BLaER1 treated with 17β-estradiol and CSF1 and Interleukin-3, amounts not matched to agents 10 nM and 100 nM (cell line): ENCODE measurements around the gene SHANK3.
A peak's percentile ranks its signal among the peaks of the same experiment; 100 is the strongest.
"Not testable (repeated sequence)": the region's sequence is repeated elsewhere in the genome, so short reads cannot be mapped to it uniquely, and the experiment has no call there.

ENCODE experiments used
- H3K27ac ChIP-seq, 11 experiments: shearing (Covaris generic); formaldehyde crosslinking; 2 replicates each; pipeline ENCODE4 v1.8.1; 2022
- H3K27me3 ChIP-seq, 11 experiments: shearing (Covaris generic); formaldehyde crosslinking; 2 replicates each; pipeline ENCODE4 v1.8.1; 2022
- H3K36me3 ChIP-seq, 11 experiments: shearing (Covaris generic); formaldehyde crosslinking; 2 replicates each; pipeline ENCODE4 v1.8.1; 2022
- H3K4me1 ChIP-seq, 10 experiments: shearing (Covaris generic); formaldehyde crosslinking; 2 replicates each; pipeline ENCODE4 v1.8.1; 2022
- H3K4me2 ChIP-seq, 11 experiments: shearing (Covaris generic); formaldehyde crosslinking; 2 replicates each; pipeline ENCODE4 v1.8.1; 2022
- H3K4me3 ChIP-seq, 10 experiments: shearing (Covaris generic); formaldehyde crosslinking; 2 replicates each; pipeline ENCODE4 v1.8.1; 2022
- H3K9ac ChIP-seq, 11 experiments: shearing (Covaris generic); formaldehyde crosslinking; 2 replicates each; pipeline ENCODE4 v1.8.1; 2022
- H3K9me3 ChIP-seq, 11 experiments: shearing (Covaris generic); formaldehyde crosslinking; replicated peaks in 1 of 11; 2 replicates each; pipeline ENCODE4 v1.8.1; 2022
- H4K20me1 ChIP-seq, 11 experiments: shearing (Covaris generic); formaldehyde crosslinking; 2 replicates each; pipeline ENCODE4 v1.8.1; 2022
- Cebpa-rat ChIP-seq, 11 experiments: shearing (Covaris generic); IDR thresholded peaks; 2 replicates each; pipeline ENCODE4 v1.8.1; 2022

Gene SHANK3

GRCh38 chr22:50627642-50628542 lies 44.7 kb upstream of the SHANK3 start, which contains the start of gene ARSA:
ARSA (minus strand) TSS chr22:50628152; CDS start chr22:50627779, 373 bp downstream.
- Histone ChIP-seq H3K4me1 (peaks cover 21 to 44% (median 32%) of the 10 kb centered on the region in 10 experiments), H3K4me3 (peak within 1 kb of the TSS; percentile 68 to 97 (median 84)), H3K27me3 (no peaks in the 10 kb centered on the region), H3K27ac (peak within 1 kb of the TSS; percentile 67 to 84 (median 82)), H3K4me2 (peak within 1 kb of the TSS; percentile 96 to 100 (median 98)), H3K9me3 (no peaks in the 10 kb centered on the region), H3K9ac (peak within 1 kb of the TSS; percentile 82 to 95 (median 87)), H4K20me1 (peaks cover 0 to 14% (median 3%) of the 10 kb centered on the region in 11 experiments; a peak in 6 of 22 replicates), H3K36me3 (peaks cover 0 to 20% (median 8%) of the 10 kb centered on the region in 11 experiments; a peak in 11 of 22 replicates)
- TF ChIP-seq Cebpa-rat (IDR thresholded peaks at IDR 0.05) = no peak

- peak overlapping the region; percentile 70 to 95 (median 85) for H3K9ac ChIP-seq
- H3K27me3 ChIP-seq = no peaks in the 10 kb centered on the region
- H3K4me3 ChIP-seq = peak overlapping the region; percentile 68 to 97 (median 84)
- TF ChIP-seq Cebpa-rat (IDR thresholded peaks at IDR 0.05) = no peak
- peak overlapping the region; percentile 26 to 82 (median 71); a peak in 20 of 22 replicates for H3K27ac ChIP-seq
- peaks cover 0 to 14% (median 3%) of the 10 kb centered on the region in 11 experiments; a peak in 5 of 22 replicates for H4K20me1 ChIP-seq
- peak overlapping the region; percentile 91 to 100 (median 97) for H3K4me2 ChIP-seq
- H3K36me3 ChIP-seq = peaks cover 0 to 20% (median 8%) of the 10 kb centered on the region in 11 experiments; a peak in 11 of 22 replicates
- H3K9me3 ChIP-seq = no peaks in the 10 kb centered on the region
- peaks cover 18 to 38% (median 27%) of the 10 kb centered on the region in 10 experiments for H3K4me1 ChIP-seq
Measured at GRCh38 chr22:50628543-50629134, 44.0 kb upstream of the SHANK3 start.

DNA sequence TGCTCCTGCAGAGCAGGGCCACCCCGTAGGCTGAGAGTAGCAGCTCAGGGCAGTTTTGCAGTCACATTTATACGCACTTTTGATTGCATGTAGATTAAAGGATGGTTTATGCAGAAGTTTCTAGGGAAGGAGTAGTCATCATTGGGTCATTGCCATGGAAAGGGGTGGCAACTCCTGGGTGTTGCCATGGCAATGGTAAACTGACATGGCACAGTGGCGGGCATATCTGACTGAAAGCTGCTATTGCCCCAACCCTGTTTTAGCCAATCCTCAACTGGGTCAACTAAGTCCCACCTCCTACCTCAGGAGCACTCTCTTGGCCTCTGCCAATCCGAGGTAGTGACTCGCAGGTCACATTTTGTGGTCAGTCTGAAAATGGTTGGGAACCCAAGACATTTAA lies 42.2 kb upstream of the SHANK3 start:
- H3K4me2 ChIP-seq = peak overlapping the region in 3 of 11 experiments; percentile 4 to 15 (median 6); a peak in 1 of 22 replicates
- H3K4me1 ChIP-seq = peaks cover 18 to 33% (median 26%) of the 10 kb centered on the region in 10 experiments
- no peak for TF ChIP-seq Cebpa-rat (IDR thresholded peaks at IDR 0.05)

DNA sequence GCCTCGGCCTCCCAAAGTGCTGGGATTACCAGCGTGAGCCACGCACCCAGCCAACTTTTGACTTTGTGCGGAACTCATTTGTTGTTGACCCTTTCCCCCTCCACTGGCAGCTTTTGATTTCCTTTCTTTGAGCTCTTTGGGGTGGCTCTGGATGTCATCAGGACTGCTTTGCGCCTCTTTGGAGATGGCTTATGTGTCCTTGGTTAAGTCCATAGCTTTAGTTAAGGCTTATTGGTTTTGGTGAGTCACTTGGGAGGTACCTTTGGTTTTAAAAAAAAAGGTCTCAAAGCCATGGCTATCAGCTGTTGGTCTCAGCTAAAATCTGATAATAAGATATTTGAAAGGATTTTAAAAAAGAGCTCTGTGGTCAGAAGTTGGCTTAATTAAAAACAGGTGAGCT lies 39.5 kb upstream of the SHANK3 start:
- Histone ChIP-seq H4K20me1 (no peaks in the 10 kb centered on the region), H3K27me3 (no peaks in the 10 kb centered on the region), H3K9ac (no peak overlapping the region), H3K4me3 (no peak overlapping the region), H3K36me3 (0 out of 22 replicates have a peak, but pooled peaks cover 0 to 6% (median 0%) of the 10 kb centered on the region in 11 experiments), H3K9me3 (peaks cover 0 to 8% (median 6%) of the 10 kb centered on the region in 11 experiments; a peak in 4 of 22 replicates), H3K27ac (no peak overlapping the region), H3K4me1 (peaks cover 6 to 20% (median 8%) of the 10 kb centered on the region in 10 experiments), H3K4me2 (no peak overlapping the region)
- TF ChIP-seq Cebpa-rat (IDR thresholded peaks at IDR 0.05) = no peak

More for the DNA sequence above, 42.2 kb upstream of the SHANK3 start:
- Histone ChIP-seq H3K9ac (no peak overlapping the region), H4K20me1 (peaks cover 0 to 13% (median 3%) of the 10 kb centered on the region in 11 experiments; a peak in 5 of 22 replicates), H3K4me3 (no peak overlapping the region), H3K9me3 (peaks cover 0 to under 1% (median 0%) of the 10 kb centered on the region in 11 experiments; a peak in 1 of 22 replicates), H3K36me3 (peaks cover 0 to 14% (median 7%) of the 10 kb centered on the region in 11 experiments; a peak in 11 of 22 replicates), H3K27ac (no peak overlapping the region), H3K27me3 (no peaks in the 10 kb centered on the region)

DNA sequence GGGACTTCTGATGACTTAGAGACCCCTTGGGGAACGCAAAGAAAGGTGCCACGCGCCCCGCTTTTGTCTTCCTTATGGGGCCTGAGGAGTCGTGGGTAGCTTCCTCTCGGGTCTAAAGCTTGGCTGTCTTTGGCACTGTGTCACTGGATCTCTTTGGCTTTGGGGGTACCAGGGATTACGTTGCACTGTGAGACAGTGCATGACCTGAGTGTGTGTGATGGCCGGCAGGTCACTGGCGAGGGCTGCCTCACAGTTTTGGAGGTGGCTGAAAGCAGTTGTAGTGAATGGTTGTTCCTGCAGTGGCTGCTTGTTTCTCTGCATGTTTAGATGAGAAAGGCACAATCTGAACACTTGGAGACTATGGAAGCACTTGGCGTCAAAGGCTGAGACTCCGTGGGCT lies 38.9 kb upstream of the SHANK3 start:
- no peaks in the 10 kb centered on the region for H3K27me3 ChIP-seq
- H3K4me1 ChIP-seq = peaks cover 2 to 16% (median 4%) of the 10 kb centered on the region in 10 experiments
- no peak overlapping the region for H3K27ac ChIP-seq
- no peak for TF ChIP-seq Cebpa-rat (IDR thresholded peaks at IDR 0.05)
- no peak overlapping the region for H3K4me2 ChIP-seq
- no peaks in the 10 kb centered on the region for H4K20me1 ChIP-seq
- H3K36me3 ChIP-seq = 0 out of 22 replicates have a peak, but pooled peaks cover 0 to 6% (median 0%) of the 10 kb centered on the region in 11 experiments
- no peak overlapping the region for H3K9ac ChIP-seq
- H3K9me3 ChIP-seq = peaks cover 0 to 8% (median 6%) of the 10 kb centered on the region in 11 experiments; a peak in 4 of 22 replicates
- H3K4me3 ChIP-seq = no peak overlapping the region

- no peaks in the 10 kb centered on the region for H4K20me1 ChIP-seq
- H3K27ac ChIP-seq = no peak overlapping the region
- no peak overlapping the region for H3K9ac ChIP-seq
- peaks cover 0 to 8% (median 6%) of the 10 kb centered on the region in 11 experiments; a peak in 4 of 22 replicates for H3K9me3 ChIP-seq
- 0 out of 20 replicates have a peak, but pooled peaks cover 0 to under 1% (median 0%) of the 10 kb centered on the region in 10 experiments for H3K4me1 ChIP-seq
- no peaks in the 10 kb centered on the region for H3K27me3 ChIP-seq
- H3K4me2 ChIP-seq = no peak overlapping the region
- no peak for TF ChIP-seq Cebpa-rat (IDR thresholded peaks at IDR 0.05)
- 0 out of 22 replicates have a peak, but pooled peaks cover 0 to 6% (median 0%) of the 10 kb centered on the region in 11 experiments for H3K36me3 ChIP-seq
- no peak overlapping the region for H3K4me3 ChIP-seq
Measured at GRCh38 chr22:50635591-50635990, 37.0 kb upstream of the SHANK3 start.

- not testable (repeated sequence) for H3K9ac ChIP-seq, H3K27ac ChIP-seq, H3K4me2 ChIP-seq, H3K4me1 ChIP-seq, H3K9me3 ChIP-seq, H3K36me3 ChIP-seq, H4K20me1 ChIP-seq, H3K4me3 ChIP-seq
- peaks cover 0 to 11% (median 6%) of the 10 kb centered on the region in 11 experiments; a peak in 9 of 22 replicates for H3K27me3 ChIP-seq
Measured at GRCh38 chr22:50640296-50640695, 32.3 kb upstream of the SHANK3 start.

GRCh38 chr22:50640857-50641647 lies 31.6 kb upstream of the SHANK3 start:
- Histone ChIP-seq H3K9ac (no peak overlapping the region), H3K9me3 (peaks cover 0 to 7% (median 3%) of the 10 kb centered on the region in 11 experiments; a peak in 12 of 22 replicates), H4K20me1 (no peaks in the 10 kb centered on the region), H3K4me1 (no peaks in the 10 kb centered on the region), H3K4me3 (no peak overlapping the region), H3K27ac (no peak overlapping the region), H3K4me2 (no peak overlapping the region), H3K27me3 (peaks cover 0 to 11% (median 6%) of the 10 kb centered on the region in 11 experiments; a peak in 9 of 22 replicates), H3K36me3 (no peaks in the 10 kb centered on the region)
- no peak for TF ChIP-seq Cebpa-rat (IDR thresholded peaks at IDR 0.05)
